CD4-positive, alpha-beta T cell (primary cell): ENCODE data around the gene TNFSF13B. TPM values are rescaled to one million over a fixed set of nuclear protein-coding genes. Genes with fewer than 3 reads are reported as not detected.
"Not testable (repeated sequence)": the region's sequence is repeated elsewhere in the genome, so short reads cannot be mapped to it uniquely, and the experiment has no call there.

Experiments
- ATAC-seq: fragments of 200-7000 bp; cut with Tn5 transposase; one replicate; pipeline ENCODE4 v1.10.0; 2022; ENCODE audit warnings: mild to moderate bottlenecking; ENCODE audit not compliant: poor library complexity
- CTCF ChIA-PET: fragments of 350-600 bp; sonication (Branson Sonifier 250); formaldehyde crosslinking; loops from one replicate; lab custom pipeline; 2021; ENCODE audit warnings: antibody characterized with exemption, inconsistent platforms; lab: Charles Lee
- POLR2A ChIA-PET: fragments of 350-600 bp; sonication (Branson Sonifier 250); formaldehyde crosslinking; loops from one replicate; lab custom pipeline; 2021; ENCODE audit warnings: antibody characterized with exemption, inconsistent platforms; lab: Charles Lee
- DNase-seq, 14 experiments: peaks; one replicate each; pipeline ENCODE4 v3.0.0-alpha.2; 2013 to 2020; ENCODE audit warnings: mixed read lengths in 2 of 14
- H3K27ac ChIP-seq, 2 donors: one replicate each; pipeline versions ENCODE4 v1.5.1 to v1.7.0; 2013; ENCODE audit warnings: low read length in 2 of 2, low read depth in 1 of 2, mild to moderate bottlenecking in 1 of 2
- H3K27me3 ChIP-seq, 2 experiments: 1 replicate in 1 of 2; 2 replicates in 1 of 2; pipeline versions ENCODE4 v1.6.1 to v1.7.0; 2013; ENCODE audit warnings: low read length in 2 of 2, control low read depth in 1 of 2, mild to moderate bottlenecking in 1 of 2, moderate library complexity in 1 of 2; ENCODE audit not compliant: insufficient read depth in 2 of 2, control insufficient read depth in 1 of 2
- H3K36me3 ChIP-seq: one replicate; pipeline ENCODE4 v1.6.1; 2013; ENCODE audit warnings: low read length, control low read depth; ENCODE audit not compliant: insufficient read depth
- H3K4me1 ChIP-seq: one replicate; pipeline ENCODE4 v1.6.1; 2013; ENCODE audit warnings: low read length, control low read depth; ENCODE audit not compliant: insufficient read depth
- H3K4me3 ChIP-seq: one replicate; pipeline ENCODE4 v1.5.1; 2013; ENCODE audit warnings: mild to moderate bottlenecking, low read length, moderate library complexity
- H3K9me3 ChIP-seq, 2 experiments: 1 replicate in 1 of 2; 2 replicates in 1 of 2; pipeline versions ENCODE4 v1.6.1 to v1.7.0; 2013; ENCODE audit warnings: low read length in 2 of 2, mild to moderate bottlenecking in 2 of 2, control low read depth in 1 of 2, moderate library complexity in 1 of 2; ENCODE audit not compliant: control insufficient read depth in 1 of 2, insufficient read depth in 1 of 2
- H3K27ac Mint-ChIP-seq: one replicate; pipeline ENCODE4 v1.8.0; 2020; ENCODE audit warnings: mixed read lengths
- H3K27me3 Mint-ChIP-seq: one replicate; pipeline ENCODE4 v1.8.0; 2021; ENCODE audit warnings: mixed read lengths
- H3K36me3 Mint-ChIP-seq: one replicate; pipeline ENCODE4 v1.8.0; 2021; ENCODE audit warnings: low read depth, mixed read lengths
- H3K4me1 Mint-ChIP-seq: one replicate; pipeline ENCODE4 v1.8.0; 2021; ENCODE audit warnings: low read depth, mixed read lengths
- H3K4me3 Mint-ChIP-seq: one replicate; pipeline ENCODE4 v1.8.0; 2020; ENCODE audit warnings: mild to moderate bottlenecking, mixed read lengths
- H3K9me3 Mint-ChIP-seq: one replicate; pipeline ENCODE4 v1.8.0; 2020; ENCODE audit warnings: mixed read lengths
- CTCF ChIP-seq: fragments of 200-600 bp; IDR thresholded peaks from one replicate; pipeline ENCODE4 v1.8.0; 2022; ENCODE audit warnings: antibody characterized with exemption, mild to moderate bottlenecking
- intact Hi-C, 2 experiments: fragments of 100-400 bp; cut with DNase I in 1 of 2; cut with micrococcal nuclease in 1 of 2; formaldehyde crosslinking; loops; one replicate each; pipeline versions ENCODE4 v1.15.1 to v1.9.0; 2023 to 2025; cut with DNase I, micrococcal nuclease
- total RNA-seq, 174 experiments: library from RNA in 2 of 174; stranded (reverse) in 2 of 174; gene quantifications; one replicate each; pipeline ENCODE4 v1.2.3 and lab custom pipeline; 2021 to 2026

TNFSF13B gene
- total RNA-seq, 2 experiments from 2014 or later = 1.6 to 1.8 TPM

DNA sequence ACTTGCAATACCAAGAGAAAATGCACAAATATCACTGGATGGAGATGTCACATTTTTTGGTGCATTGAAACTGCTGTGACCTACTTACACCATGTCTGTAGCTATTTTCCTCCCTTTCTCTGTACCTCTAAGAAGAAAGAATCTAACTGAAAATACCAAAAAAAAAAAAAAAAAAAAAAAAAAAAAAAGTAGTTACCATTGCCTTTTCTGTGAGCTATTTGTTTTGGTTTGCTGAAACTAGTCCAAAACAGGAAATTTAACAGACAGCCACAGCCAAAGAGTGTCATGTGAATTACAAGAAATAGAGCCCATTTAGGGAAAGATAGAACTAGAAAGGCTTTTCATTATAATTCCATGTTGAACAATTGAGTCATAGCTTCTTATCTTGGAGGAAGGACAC is 37.3 kb downstream of the TNFSF13B start:
- no peak for TF ChIP-seq CTCF
- Histone ChIP-seq H3K27me3 (no peaks in the 10 kb centered on the region), H3K27ac (no peak overlapping the region), H3K9me3 (peaks cover 0 to 6% of the 10 kb centered on the region in 2 experiments), H3K4me1 (no peaks in the 10 kb centered on the region), H3K36me3 (no peaks in the 10 kb centered on the region), H3K4me3 (no peak overlapping the region)
- Mint-ChIP-seq H3K9me3 (peaks cover 2% of the 10 kb centered on the region), H3K36me3 (peaks cover 17% of the 10 kb centered on the region), H3K4me1 (peaks cover 20% of the 10 kb centered on the region), H3K27me3 (no peaks in the 10 kb centered on the region), H3K27ac (peak overlapping the region; percentile 65), H3K4me3 (no peak overlapping the region)
- DNase-seq (peak in 3 of 14 experiments; percentile 18 to 46 (median 43)), ATAC-seq (peak; percentile 80)
- intact Hi-C loops = no loop called here
- ChIA-PET CTCF (interaction anchor here (0.6 kb wide), 2 partner anchors 46 to 176 kb away, joined by 3 read pairs; no protein-coding TSS in a partner anchor), POLR2A (no interaction called here)

DNA sequence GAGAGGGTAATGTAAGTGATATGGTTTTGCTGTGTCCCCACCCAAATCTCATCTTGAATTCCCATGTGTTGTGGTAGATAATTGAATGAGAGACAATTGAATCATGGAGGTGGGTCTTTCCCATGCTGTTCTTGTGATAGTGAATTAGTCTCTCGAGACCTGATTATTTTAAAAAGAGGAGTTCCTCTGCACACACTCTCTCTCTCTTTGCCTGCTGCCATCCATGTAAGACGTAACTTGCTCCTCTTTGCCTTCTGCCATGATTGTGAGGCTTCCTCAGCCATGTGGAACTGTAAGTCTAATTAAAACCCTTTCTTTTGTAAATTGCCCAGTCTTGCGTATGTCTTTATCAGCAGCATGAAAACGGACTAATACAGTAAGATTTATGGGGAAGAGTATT is 42.1 kb downstream of the TNFSF13B start:
- CTCF ChIA-PET, POLR2A ChIA-PET, H3K9me3 ChIP-seq, H3K4me3 ChIP-seq, H3K27me3 Mint-ChIP-seq, intact Hi-C loops, ATAC-seq, DNase-seq, H3K27ac ChIP-seq, H3K27ac Mint-ChIP-seq, H3K9me3 Mint-ChIP-seq, H3K36me3 Mint-ChIP-seq, H3K4me1 ChIP-seq, H3K36me3 ChIP-seq, H3K4me3 Mint-ChIP-seq, H3K27me3 ChIP-seq: not testable (repeated sequence)
- H3K4me1 Mint-ChIP-seq = peaks cover 13% of the 10 kb centered on the region

DNA sequence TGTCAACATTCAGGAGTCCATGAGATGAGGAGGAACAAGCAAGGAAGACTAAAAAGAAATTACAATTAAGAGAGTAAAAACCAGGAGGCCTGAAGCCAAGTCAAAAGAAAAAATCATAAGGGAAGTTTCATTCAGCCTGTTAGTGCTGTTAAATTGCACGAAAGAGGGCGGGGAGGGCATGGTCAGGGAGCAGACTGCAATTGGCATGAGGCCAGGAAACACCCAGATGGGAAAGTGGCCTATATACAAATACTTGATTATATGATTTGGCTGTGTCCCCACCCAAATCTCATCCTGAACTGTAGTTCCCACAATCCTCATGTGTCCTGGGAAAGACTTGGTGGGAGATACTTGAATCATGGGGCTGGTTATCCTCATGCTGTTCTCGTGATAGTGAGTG is 43.9 kb downstream of the TNFSF13B start:
- intact Hi-C loops = no loop called here
- no peaks in the 10 kb centered on the region for H3K36me3 ChIP-seq
- POLR2A ChIA-PET = no interaction called here
- no peak overlapping the region for H3K4me3 Mint-ChIP-seq
- H3K4me1 ChIP-seq = peaks cover 5% of the 10 kb centered on the region
- peaks cover 0 to 6% of the 10 kb centered on the region in 2 experiments for H3K9me3 ChIP-seq
- ATAC-seq = no peak
- no peak overlapping the region for H3K4me3 ChIP-seq
- no peaks in the 10 kb centered on the region for H3K27me3 ChIP-seq
- H3K4me1 Mint-ChIP-seq = no peaks in the 10 kb centered on the region
- H3K9me3 Mint-ChIP-seq = peaks cover 2% of the 10 kb centered on the region
- DNase-seq = no peak
- H3K36me3 Mint-ChIP-seq = peaks cover 6% of the 10 kb centered on the region
- no peak overlapping the region for H3K27ac ChIP-seq
- no peak overlapping the region for H3K27ac Mint-ChIP-seq
- no peak for TF ChIP-seq CTCF
- no peaks in the 10 kb centered on the region for H3K27me3 Mint-ChIP-seq
- CTCF ChIA-PET = no interaction called here

- no peak for ATAC-seq
- H3K9me3 Mint-ChIP-seq = no peaks in the 10 kb centered on the region
- CTCF ChIA-PET = interaction anchor here (1.7 kb wide), 1 partner anchor 9 kb away, joined by 3 read pairs; no protein-coding TSS in a partner anchor
Observed at GRCh38 chr13:108315273-108315672, 45.8 kb downstream of the TNFSF13B start.

More at GRCh38 chr13:108315273-108315672, 45.8 kb downstream of the TNFSF13B start:
- Histone ChIP-seq H3K36me3 (no peaks in the 10 kb centered on the region), H3K4me3 (no peak overlapping the region), H3K4me1 (peaks cover 5% of the 10 kb centered on the region), H3K9me3 (no peaks in the 10 kb centered on the region), H3K27ac (no peak overlapping the region), H3K27me3 (no peaks in the 10 kb centered on the region)
- intact Hi-C loops = no loop called here
- H3K27me3 Mint-ChIP-seq = no peaks in the 10 kb centered on the region
- DNase-seq = no peak
- H3K36me3 Mint-ChIP-seq = no peaks in the 10 kb centered on the region
- TF ChIP-seq CTCF = no peak
- H3K4me3 Mint-ChIP-seq = no peak overlapping the region
- no peaks in the 10 kb centered on the region for H3K4me1 Mint-ChIP-seq
- POLR2A ChIA-PET = no interaction called here
- H3K27ac Mint-ChIP-seq = no peak overlapping the region
